DND-41 (cell line): ENCODE results near the gene UCKL1.

Source experiments
- ATAC-seq: fragments of 200-7000 bp; cut with Tn5 transposase; 3 replicates; pipeline ENCODE4 v1.9.1; 2021; ENCODE audit warnings: low read depth; ENCODE audit not compliant: insufficient read depth
- DNase-seq: peaks from one replicate; pipeline ENCODE4 v3.0.0-alpha.2; 2020
- H2AFZ ChIP-seq: 2 replicates; pipeline ENCODE4 v1.6.0; 2012; ENCODE audit warnings: low read depth, low read length
- H3K27ac ChIP-seq: 2 replicates; pipeline ENCODE4 v1.5.1; 2012; ENCODE audit warnings: low read length, inconsistent platforms
- H3K27me3 ChIP-seq: fragments of 200-600 bp; sonication (generic); 2 replicates; pipeline ENCODE4 v1.6.0; 2012; ENCODE audit warnings: low read length, mild to moderate bottlenecking, inconsistent platforms; ENCODE audit not compliant: insufficient read depth, poor library complexity
- H3K36me3 ChIP-seq: 2 replicates; pipeline ENCODE4 v1.5.1; 2012; ENCODE audit warnings: low read length, inconsistent platforms; ENCODE audit not compliant: insufficient read depth
- H3K4me1 ChIP-seq: 2 replicates; pipeline ENCODE4 v1.5.1; 2012; ENCODE audit warnings: mild to moderate bottlenecking, low read length; ENCODE audit not compliant: insufficient read depth
- H3K4me2 ChIP-seq: 2 replicates; pipeline ENCODE4 v1.6.0; 2012; ENCODE audit warnings: mild to moderate bottlenecking, moderate library complexity, low read length, inconsistent platforms; ENCODE audit not compliant: insufficient read depth
- H3K4me3 ChIP-seq, 2 experiments: fragments of 200-600 bp in 1 of 2; shearing (Covaris generic) in 1 of 2; 2 replicates each; pipeline ENCODE4 v1.5.1; 2012 to 2016; ENCODE audit warnings: inconsistent platforms in 2 of 2, low read length in 2 of 2, mild to moderate bottlenecking in 2 of 2, low read depth in 1 of 2, moderate library complexity in 1 of 2
- H3K79me2 ChIP-seq: 2 replicates; pipeline ENCODE4 v1.6.0; 2012; ENCODE audit warnings: low read length, inconsistent platforms; ENCODE audit not compliant: insufficient read depth
- H3K9ac ChIP-seq: 2 replicates; pipeline ENCODE4 v1.6.0; 2012; ENCODE audit warnings: low read depth, mild to moderate bottlenecking, inconsistent platforms, low read length, moderate library complexity
- H3K9me3 ChIP-seq: 2 replicates; pipeline ENCODE4 v1.5.1; 2012; ENCODE audit warnings: low read length, moderate library complexity, mild to moderate bottlenecking, inconsistent platforms; ENCODE audit not compliant: insufficient read depth, severe bottlenecking
- H4K20me1 ChIP-seq: 2 replicates; pipeline ENCODE4 v1.6.0; 2012; ENCODE audit warnings: low read length; ENCODE audit not compliant: insufficient read depth
- EZH2 ChIP-seq: IDR thresholded peaks from 3 replicates; pipeline ENCODE4 v1.6.1; 2012; ENCODE audit warnings: borderline replicate concordance, low read depth, mild to moderate bottlenecking, moderate library complexity, low read length, inconsistent platforms; ENCODE audit not compliant: severe bottlenecking
- TF ChIP-seq, protein P1 (sequence below): IDR thresholded peaks from 2 replicates; pipeline ENCODE4 v1.5.1; 2012; ENCODE audit warnings: borderline replicate concordance, low read length, moderate library complexity, mild to moderate bottlenecking; ENCODE audit not compliant: poor library complexity, severe bottlenecking; ENCODE audit errors: extremely low read depth

Gene UCKL1

DNA sequence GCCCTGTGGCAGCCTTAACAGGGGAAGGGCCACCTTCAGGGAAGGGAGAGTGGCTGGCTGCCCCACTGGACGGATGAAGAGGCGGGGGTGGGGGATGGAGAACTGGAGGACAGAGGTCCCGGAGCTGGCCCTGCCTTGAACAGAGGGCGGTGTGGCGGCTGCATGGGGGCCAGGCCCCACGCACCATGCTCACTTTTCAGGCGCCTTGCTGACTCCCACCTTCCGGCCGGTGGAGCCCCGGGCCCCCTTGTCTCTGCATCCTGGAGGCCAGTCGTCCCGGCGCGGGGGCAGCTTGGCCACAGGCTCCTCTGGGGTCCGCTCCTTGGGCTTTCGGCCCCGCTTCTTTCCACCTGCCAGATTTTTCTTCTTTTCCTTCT lies 3.5 kb upstream of the UCKL1 start:
- H4K20me1 ChIP-seq, result peaks cover 42% of the 10 kb centered on the region
- no peak overlapping the region for H3K4me3 ChIP-seq
- no peak overlapping the region for H3K9ac ChIP-seq
- H2AFZ ChIP-seq, result no peak overlapping the region
- TF ChIP-seq, protein P1, sequence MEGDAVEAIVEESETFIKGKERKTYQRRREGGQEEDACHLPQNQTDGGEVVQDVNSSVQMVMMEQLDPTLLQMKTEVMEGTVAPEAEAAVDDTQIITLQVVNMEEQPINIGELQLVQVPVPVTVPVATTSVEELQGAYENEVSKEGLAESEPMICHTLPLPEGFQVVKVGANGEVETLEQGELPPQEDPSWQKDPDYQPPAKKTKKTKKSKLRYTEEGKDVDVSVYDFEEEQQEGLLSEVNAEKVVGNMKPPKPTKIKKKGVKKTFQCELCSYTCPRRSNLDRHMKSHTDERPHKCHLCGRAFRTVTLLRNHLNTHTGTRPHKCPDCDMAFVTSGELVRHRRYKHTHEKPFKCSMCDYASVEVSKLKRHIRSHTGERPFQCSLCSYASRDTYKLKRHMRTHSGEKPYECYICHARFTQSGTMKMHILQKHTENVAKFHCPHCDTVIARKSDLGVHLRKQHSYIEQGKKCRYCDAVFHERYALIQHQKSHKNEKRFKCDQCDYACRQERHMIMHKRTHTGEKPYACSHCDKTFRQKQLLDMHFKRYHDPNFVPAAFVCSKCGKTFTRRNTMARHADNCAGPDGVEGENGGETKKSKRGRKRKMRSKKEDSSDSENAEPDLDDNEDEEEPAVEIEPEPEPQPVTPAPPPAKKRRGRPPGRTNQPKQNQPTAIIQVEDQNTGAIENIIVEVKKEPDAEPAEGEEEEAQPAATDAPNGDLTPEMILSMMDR, result no peak
- TF ChIP-seq EZH2, result no peak
- DNase-seq, result no peak
- H3K9me3 ChIP-seq, result peaks cover 21% of the 10 kb centered on the region
- no peaks in the 10 kb centered on the region for H3K27me3 ChIP-seq
- H3K4me1 ChIP-seq, result peaks cover 16% of the 10 kb centered on the region
- no peak overlapping the region for H3K4me2 ChIP-seq
- no peak for ATAC-seq
- peaks cover 77% of the 10 kb centered on the region for H3K36me3 ChIP-seq
- peaks cover 29% of the 10 kb centered on the region for H3K79me2 ChIP-seq
- H3K27ac ChIP-seq, result no peak overlapping the region

DNA sequence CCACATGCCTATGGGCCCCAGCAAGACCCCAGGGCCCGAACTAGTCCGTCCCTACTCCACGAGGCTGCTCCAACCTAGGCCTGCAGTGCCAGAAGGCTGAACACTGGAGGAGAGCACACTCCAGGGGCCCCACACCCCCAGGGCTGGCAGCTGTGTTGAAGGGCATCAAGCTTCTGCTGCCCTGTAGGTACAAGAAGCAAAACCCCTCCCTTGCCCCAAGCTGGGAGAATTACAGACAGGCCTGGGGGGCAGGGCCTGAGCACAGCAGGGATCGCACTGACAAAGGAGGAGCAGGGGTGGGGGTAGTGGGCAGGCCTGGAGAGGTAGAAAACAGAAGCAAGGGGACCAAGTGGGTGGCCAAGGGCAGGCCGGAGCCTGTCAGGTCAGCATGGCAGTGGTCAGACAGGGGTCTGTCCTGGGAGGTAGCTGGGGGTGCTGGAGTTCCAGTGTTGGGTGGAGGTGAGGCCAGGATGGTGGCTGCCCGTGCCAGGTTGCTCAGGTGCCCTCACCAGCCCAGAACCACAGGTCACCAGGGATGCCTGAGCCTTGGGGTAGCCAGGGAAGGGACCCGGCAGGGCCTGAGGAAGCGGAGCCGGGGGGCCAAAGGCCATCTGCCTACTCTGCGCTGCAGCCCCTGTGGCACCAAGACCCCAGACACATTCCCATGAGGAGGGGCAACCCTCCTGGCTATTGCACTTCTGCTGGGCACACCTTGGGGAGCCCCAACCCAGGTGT lies 2.9 kb upstream of the UCKL1 start:
- Histone ChIP-seq H3K27me3 (no peaks in the 10 kb centered on the region), H3K9me3 (peaks cover 15% of the 10 kb centered on the region), H3K4me3 (no peak overlapping the region), H3K79me2 (peaks cover 34% of the 10 kb centered on the region), H3K9ac (no peak overlapping the region), H2AFZ (no peak overlapping the region), H3K4me1 (peaks cover 22% of the 10 kb centered on the region), H3K36me3 (peaks cover 77% of the 10 kb centered on the region), H3K27ac (no peak overlapping the region), H4K20me1 (peaks cover 48% of the 10 kb centered on the region), H3K4me2 (no peak overlapping the region)
- TF ChIP-seq, protein P1, result no peak
- TF ChIP-seq EZH2, result no peak
- DNase-seq, result no peak
- ATAC-seq, result no peak

DNA sequence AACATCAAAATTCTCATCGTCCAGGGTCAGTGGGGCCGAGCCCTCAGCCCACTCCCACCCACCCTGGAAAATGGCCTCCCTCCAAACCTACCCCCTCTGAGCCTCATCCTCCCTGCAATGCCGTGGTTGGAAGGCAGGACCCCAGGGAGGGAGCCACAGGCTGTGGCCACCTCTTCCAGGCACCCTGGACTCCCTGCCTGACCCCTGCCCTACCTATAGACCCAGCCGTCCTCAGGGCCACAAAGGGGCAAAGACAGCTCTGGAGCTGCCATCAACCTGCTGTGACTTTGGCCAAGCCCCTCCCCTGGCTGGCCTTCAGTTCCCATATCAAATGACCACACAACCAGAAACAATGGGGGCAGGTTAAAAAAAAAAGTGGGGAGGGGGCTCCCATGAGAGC lies 2.3 kb upstream of the UCKL1 start:
- Histone ChIP-seq H3K27ac (no peak overlapping the region), H3K9ac (no peak overlapping the region), H3K9me3 (peaks cover 8% of the 10 kb centered on the region), H4K20me1 (peaks cover 55% of the 10 kb centered on the region), H3K79me2 (peaks cover 38% of the 10 kb centered on the region), H2AFZ (no peak overlapping the region), H3K27me3 (no peaks in the 10 kb centered on the region), H3K36me3 (peaks cover 77% of the 10 kb centered on the region), H3K4me1 (peaks cover 28% of the 10 kb centered on the region), H3K4me3 (no peak overlapping the region), H3K4me2 (no peak overlapping the region)
- TF ChIP-seq EZH2, result no peak
- TF ChIP-seq, protein P1, result no peak
- ATAC-seq (no peak), DNase-seq (no peak)
